ENCODE results near the gene DOCK9. TPM values are rescaled to one million over a fixed set of nuclear protein-coding genes. Genes with fewer than 3 reads are reported as not detected.

DOCK9 gene
- total RNA-seq, 1 experiment from 2014 or later, result 100 TPM

DNA sequence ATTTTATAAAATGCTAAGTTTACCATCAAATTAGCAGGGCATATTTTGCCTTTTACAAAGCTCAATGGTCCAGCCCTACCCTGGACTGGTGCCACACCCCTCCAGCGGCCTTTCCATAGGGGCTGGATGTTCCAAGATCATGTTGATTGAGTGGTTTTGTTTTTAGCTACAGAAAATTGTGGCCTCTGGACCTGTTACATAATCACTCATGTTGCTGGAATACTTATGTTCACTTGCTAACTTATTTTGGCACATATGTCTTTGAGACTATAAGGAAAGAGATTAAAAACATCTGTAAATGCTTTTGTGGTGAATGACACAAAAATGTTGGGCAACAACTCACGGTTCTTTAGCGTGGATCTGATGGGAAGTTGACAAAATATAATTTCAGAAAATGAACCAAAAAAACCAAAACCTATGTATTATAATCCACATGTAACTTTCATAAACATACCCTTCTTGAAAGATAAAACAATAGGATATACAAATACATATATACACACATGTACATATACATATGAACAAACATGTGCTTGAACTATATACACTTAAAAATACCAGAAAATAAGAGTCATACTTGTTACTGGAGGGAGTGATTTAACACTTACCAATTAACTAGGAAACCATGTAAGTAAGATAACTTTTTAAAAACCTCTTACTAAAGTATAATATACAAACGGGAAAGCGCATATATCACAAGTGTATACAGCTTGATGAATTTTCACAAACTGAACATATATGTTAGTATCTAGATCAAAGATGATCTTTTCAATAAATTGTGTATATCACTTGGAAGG lies 178.8 kb downstream of the DOCK9 start:
- no peak for DNase-seq (ENCODE audit: low read depth)

DNA sequence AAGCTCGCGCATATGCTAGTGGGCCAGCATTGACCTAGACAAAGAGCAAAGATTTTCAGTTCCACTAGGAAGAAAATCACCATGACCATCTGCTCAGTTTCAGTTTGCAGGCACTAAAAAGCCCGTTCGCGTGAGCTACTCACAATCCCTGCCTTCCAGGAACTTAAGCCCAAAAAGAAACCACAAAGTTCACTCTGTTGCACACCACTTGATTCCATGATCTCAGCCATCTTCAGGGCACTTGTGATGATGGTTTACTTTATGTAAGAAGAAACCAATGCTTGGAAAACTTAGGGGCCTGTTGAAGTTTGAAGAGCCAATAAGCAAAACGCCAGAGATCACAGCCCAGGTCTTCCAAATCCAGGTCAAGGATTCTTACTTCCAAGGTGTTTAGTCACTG lies 180.4 kb downstream of the DOCK9 start:
- no peak for DNase-seq (ENCODE audit: low read depth)

DNA sequence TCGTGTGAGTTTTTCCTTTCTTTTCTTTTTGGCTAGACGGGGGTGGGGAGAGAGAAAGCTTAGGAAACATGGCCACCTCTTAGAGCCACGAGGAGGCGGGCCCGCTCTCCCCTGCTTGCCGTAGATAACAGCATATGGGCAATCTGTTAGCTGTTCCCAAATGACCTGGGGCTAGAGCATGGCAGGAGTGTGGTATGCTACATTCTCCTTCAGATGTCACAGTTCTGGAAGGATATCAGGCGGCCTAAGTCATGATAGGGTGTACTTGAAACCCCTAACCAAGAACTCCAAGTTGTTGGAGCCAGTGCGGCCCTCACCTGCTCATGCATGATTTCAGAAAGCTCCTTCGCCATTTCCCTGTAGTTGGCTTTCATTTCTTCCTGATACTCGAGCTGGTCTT lies 181.1 kb downstream of the DOCK9 start:
- DNase-seq (ENCODE audit: low read depth), result no peak

DNA sequence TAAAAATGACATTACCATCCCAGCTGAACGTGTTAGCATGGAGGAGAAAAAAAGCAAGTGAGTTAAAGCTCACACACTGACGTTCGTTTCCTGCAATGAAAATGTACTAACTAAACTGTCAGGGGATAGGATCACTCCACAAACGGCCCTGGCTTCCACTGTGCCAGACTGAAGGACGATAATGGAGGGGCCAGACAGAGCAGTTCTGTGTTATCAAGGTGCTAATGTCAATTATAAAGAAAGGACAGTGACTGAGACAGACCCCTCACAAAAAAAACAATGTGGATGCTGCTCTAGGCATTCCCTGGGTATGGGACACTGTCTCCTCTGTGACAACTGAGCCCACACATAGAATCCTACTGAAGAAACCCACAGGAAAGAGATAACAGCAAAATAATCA lies 181.7 kb downstream of the DOCK9 start:
- DNase-seq (ENCODE audit: low read depth), result no peak

DNA sequence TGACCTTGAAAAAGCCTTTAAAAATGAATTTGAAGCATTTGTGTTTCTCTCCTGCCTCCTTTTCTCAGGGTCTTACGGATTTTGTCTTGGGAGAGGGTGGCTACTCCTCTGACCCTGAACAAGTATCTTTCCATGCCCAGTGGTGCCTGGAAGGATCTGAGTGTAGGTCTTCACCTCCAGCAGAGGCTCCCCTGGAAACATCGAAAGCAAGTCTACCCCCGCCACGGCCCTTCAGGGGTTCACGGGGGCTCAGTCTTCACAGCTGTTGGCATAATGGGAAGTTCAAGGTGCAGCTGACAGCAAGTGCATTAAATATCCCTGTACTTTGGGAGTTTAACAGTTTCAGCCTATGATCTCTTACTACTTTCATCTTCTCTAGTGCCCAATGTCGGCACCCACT lies 182.6 kb downstream of the DOCK9 start:
- DNase-seq (ENCODE audit: low read depth), result no peak

DNA sequence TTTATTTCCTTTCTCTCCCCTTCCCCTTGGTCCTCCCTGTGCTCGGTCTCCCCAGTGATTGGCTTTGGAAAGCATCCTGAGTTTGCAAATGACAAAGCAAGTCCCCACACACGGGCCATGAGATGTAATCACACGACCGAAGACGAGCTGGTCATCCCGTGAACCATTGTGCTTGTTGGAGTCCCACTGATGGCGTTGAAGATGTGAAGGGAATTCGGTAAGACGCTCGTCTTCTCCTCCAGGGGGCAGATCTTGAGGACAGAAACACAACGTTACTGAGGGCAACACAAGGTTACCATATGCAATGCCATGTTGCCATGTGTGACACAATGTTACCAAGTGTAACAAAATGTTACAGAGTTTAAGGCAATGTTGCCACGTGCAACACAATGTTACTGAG lies 183.4 kb downstream of the DOCK9 start:
- DNase-seq (ENCODE audit: low read depth), result no peak

DNA sequence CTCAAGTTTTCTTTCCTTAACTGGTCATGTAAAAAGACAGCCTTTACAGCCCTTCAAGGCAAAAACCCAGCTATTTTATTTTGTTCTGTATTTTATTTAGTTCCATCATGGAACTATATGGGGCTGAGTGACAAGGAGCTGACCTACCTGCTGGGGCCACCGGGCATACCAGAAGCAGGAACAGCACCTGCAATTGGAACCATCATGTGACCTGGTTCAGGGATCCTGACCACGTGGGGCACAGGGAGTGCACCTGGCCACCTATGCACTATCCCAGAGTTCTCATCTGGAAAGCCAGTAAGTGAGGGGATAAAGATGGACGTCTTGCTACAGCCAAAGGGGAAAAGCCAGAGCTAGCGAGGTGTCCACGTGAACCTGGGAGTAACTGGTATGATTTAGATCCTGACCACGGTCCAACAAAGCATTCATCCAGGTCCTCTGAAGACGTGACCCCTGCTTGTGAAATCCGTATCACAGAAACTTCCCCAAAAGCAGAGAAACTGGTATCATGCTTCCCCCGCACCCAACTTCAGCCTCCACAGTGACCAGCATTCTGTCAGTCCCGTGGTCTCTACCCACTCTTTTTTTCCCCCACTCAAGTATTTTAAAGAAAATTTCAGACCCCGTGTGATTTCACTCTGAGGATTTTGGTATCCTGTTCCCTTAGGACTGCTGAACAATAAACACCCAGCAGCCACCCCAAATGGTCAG lies 184.9 kb downstream of the DOCK9 start:
- DNase-seq (ENCODE audit: low read depth), result no peak

DNA sequence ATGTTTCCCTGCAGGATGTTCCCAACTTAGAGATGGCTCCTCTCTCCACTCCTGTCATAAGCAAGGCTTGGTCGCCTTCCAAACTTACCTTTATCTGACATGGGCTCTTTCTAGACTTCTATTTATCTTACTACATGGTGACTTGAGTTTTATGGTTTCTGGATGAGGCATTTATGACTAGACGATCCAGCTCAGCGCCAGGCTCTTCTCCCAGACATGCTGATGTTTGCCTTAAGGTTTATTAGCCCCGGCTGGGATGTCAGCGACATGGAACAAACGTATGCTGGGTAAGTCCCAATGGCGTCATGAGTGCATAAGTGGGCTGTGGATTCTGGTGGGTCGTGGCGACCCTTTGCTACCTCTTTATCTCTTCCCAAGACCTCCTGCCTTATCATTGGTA lies 185.5 kb downstream of the DOCK9 start:
- no peak for DNase-seq (ENCODE audit: low read depth)

DNA sequence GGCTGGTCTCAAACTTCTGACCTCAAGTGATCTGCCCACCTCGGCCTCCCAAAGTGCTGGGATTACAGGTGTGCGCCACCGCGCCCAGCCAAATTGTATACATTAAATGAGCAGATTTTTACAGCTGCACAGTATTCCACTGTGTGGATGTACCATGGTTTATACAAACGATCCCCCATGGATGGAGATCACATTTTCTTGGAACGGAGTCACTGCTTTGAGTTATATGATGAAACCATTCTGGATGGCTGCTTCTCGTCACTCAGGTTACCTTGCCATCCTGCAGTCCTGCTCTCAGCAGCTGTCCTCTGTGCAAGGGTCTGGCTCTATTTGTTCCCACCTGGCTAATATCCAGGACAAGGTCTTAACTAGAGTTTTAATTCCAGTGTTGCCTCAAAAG lies 186.3 kb downstream of the DOCK9 start:
- no peak for DNase-seq (ENCODE audit: low read depth)

DNA sequence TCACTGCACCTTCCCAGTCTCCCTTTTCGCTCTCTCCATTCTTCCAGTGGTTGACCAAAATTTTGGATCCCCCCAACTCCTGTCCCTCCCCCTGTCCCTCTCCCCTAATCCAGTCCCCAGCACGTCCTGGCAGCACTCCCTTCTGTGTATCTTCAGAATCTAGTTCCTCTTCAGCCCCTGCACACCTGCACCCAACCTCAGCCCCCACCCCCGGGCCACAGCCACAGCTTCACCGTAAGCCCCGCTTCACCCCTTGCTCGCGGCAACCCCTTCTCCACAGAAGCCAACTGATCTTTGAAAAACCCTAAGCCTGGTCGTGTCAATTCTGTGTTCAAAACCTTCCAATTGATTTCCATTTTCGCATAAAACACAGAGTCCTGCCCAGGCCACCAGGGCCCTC lies 189.9 kb downstream of the DOCK9 start:
- DNase-seq (ENCODE audit: low read depth), result no peak

DNA sequence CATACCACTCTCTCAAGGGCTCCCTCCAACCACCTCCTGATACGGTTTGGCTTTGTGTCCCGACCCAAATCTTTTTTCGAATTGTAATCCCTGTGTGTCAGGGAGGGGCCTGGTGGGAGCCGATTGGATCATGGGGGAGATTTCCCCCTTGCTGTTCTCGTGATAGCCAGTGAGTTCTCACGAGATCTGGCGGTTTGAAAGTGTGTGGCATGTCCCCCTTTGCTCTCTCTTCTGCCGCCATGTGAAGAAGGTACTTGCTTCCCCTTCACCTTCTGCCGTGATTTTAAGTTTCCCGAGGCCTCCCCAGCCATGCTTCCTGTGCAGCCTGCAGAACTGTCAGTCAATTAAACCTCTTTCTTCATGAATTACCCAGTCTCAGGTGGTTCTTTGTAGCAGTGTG lies 190.7 kb downstream of the DOCK9 start:
- DNase-seq (ENCODE audit: low read depth), result no peak

DNA sequence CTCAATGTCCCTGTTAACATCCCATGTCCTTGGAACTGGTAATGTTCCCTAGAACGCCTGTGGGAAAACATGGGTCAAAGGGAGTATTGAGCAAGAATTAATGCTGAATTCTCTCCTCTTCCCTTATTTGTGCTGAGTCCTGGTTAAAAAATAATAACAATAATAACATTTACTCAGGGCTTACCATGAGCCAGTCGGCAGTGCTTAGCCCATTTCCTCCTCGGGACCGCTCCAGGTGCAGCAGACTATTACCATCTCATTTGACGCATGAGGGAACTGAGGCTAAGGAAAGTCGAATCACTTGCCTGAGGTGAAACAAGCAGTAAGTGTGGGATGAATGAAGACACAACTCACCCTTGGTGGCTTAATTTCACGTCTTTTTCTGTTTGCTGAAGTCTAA lies 191.8 kb downstream of the DOCK9 start:
- no peak for DNase-seq (ENCODE audit: low read depth)

DNA sequence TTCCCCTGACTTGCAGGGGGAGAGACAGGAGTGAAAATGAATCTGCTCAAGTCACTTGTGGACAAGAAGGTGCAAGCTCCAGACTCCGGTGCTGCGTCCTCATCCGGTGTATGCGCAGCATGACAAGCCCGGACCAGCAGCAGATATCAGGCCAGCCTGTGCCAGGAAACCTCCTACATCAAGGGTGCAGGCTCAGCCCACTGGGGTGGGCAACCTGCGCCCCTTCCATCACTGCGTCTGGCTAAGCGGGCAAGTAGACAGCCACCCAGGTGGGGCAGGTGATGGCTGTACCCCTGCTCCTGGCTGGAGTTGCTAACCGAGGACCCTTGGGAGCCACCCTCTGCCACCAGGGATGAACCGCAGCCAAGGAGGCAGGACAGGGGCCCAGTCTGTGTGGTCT lies 192.5 kb downstream of the DOCK9 start:
- DNase-seq (ENCODE audit: low read depth), result no peak

DNA sequence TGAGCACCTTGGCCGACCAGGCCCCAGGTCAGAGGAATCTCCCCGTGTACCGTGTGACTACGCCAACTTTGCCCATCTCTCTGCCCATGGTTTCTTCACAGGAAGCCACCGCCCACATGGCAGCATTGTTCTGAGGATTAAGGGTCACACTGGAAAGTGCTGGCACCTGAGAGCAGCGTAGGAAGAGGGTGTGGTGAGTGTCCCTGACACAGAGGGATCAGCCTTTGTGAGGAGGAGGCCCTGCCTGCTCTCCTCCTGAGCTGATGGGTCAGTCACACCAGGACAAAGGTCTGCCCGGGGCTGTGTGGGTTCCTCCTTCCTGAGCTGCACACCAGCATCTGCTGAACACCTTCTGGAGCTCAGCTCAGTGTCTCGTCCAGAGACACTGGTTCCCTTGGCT lies 193.2 kb downstream of the DOCK9 start:
- DNase-seq (ENCODE audit: low read depth), result no peak

DNA sequence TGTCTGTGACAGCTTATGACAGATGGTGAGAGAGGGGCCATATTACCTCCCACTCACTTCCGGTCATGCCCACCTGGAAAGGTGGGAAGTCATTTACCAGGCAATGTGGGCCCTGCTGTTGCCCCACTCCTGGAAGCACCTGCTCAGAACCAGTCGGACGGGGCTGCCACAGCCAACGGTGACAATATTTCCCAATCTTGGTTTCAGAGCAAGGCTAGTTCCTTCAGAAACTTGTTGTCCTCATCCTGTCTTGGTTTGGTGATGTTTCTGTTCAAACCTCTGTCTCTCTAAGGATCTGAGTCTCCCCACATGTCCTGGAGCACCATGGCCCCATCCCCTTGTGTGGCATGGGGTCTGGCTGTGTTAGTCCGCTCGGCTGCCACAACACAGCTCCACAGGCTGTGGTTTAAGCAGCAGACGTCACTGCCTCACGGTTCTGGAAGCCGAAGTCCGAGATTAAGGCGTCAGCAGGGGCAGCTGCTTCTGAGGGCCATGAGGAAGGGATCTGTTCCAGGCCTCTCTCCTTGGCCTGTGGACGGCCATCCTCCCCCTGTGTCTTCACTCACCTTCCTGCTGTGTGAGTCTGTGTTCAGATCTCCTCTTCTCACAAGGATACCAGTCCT lies 193.9 kb downstream of the DOCK9 start:
- no peak for DNase-seq (ENCODE audit: low read depth)

DNA sequence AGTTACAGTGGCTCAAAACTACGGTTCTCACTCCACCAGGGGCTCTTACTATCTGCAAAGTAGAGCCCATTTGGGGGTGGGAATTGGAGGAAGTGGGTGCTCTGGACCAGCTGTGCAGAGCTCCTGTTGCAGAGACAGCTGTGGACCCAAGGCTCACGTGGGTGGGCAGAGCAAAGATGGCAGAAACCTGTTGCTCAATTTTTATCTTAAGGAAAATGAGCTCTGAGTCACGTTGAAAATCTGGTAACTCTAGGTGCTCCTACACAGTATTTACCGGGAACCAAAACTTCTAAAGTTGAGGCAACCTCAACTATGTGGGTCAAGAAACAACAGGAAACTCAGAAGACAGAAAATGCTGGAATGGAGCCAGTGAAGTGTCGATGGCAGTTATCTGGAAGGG lies 195.2 kb downstream of the DOCK9 start:
- peak; percentile 31 for DNase-seq (ENCODE audit: low read depth)

DNA sequence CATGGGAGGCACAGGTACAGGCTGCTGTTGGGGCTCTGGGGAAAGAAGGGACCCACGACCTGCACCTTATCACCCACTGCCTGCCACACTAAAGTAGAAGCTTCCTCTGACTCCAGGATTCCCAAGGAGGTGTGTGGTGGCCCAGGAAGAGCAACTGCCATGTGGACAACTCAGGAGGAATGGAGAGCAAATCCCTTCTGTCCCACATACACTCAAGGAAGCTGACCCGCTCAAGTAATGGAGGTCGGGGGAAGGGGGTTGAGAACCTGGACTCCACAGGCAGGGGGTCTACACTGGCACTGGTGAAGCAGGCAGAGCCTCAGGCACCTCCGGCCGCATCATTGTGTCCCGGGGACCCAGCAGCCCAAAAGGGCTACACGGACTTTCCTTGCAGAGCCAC lies 196.0 kb downstream of the DOCK9 start:
- no peak for DNase-seq (ENCODE audit: low read depth)

DNA sequence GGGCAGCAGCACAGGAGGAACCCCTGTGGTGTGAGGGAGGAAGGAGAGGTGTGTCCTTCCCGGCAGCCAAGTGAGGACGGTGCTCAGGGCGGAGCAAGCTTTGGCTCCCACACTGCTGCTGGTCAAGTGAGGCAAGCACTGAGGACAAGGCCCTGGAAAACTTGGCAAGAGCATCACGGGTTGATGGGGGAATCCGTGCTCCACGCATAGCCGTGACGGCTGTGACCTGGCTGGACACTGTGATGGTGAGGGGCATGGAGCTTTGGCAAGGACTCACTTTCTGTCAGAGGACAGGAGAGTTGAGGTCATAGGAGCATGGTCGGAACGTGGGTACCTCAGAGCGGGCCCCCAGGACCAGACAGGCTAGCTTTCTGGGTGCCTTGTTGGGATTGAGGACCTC lies 196.4 kb downstream of the DOCK9 start:
- DNase-seq (ENCODE audit: low read depth), result no peak

DNA sequence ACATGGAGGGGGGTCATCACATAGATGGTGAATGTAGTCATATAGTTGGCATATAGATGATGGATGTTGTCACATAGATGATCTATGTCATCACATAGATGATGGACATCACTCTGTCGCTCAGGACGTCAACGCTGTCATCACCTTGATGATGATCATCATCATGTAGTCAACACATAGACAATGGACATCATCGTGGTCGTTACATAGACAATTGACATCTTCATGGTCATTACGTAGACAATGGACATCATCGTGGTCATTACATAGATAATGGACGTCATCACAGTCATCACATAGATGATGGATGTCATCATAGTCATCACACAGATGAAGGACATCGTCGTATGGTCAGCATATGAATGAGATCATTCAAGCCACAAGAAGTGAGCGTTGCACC lies 196.8 kb downstream of the DOCK9 start:
- peak; percentile 26 for DNase-seq (ENCODE audit: low read depth)

DNA sequence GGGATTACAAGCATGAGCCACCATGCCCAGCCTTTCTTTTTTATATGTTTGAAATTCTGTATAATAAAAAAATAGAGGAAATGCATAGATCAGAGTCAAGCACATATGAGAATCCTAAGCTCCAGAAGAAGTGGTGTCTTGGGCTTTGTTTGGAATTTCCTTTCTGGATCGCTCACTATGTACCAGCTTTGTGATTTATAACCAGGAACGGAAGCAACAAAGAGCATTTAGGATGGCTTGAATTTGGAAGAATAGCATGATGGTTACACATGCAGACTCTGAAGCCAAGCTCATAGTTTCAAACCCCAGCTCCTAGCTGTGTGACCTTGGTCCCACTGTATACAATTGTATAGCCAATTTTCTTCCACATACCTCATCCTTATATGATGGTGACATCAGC lies 197.4 kb downstream of the DOCK9 start:
- DNase-seq (ENCODE audit: low read depth), result no peak

DNA sequence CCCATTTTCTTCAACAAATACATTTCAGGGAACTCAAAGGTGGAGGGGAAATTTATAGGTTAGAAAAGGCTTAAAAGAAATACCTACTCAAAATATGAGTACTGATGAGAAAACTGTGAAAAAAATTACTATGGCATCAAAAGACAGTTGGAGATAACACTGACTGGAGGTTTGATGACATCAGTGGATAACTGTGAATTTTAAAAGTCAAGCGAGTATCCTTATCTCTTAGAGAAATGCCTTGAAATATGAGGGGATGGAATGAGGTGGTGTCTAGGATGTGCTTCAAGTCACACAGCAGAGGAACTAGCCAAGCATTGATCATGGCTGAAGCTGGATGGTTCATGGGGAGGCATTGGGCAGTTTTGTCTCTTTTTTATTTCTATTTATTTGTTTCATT lies 198.2 kb downstream of the DOCK9 start:
- DNase-seq (ENCODE audit: low read depth), result no peak

DNA sequence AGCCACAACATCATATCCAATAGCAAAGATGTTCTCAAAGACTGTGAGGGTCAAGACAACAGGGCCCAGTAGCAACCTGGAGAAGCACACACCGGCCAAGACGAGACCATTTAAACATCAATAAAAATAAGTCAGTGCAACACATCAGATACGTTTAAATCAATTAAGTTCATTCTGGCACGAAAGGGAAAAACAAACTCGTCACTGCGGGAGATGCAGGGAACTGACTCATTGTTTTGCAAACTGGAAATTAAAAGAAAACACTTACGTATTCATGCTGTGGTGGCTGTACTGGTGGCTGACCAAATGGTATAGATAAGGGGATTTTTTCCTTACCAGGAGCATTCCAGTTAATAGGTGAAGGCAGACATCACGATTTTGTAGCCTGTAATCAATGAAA lies 199.1 kb downstream of the DOCK9 start:
- DNase-seq (ENCODE audit: low read depth), result no peak

DNA sequence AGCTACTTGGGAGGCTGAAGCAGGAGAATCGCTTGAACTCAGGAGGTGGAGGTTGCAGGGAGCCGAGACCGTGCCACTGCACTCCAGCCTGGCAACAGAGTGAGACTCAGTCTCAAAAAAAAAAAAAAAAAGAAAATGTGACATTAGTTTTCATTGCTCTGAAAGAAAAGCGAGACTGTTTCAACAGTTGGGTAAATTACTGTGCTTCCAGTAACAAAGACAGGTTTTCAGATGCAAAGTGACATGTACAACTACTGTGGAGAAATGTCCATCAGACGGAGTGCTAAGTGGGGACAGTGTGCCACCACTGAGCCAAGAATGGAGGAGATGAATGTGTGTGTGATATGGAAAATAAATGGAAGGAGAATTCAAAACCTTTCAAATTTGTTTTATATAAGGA lies 201.2 kb downstream of the DOCK9 start:
- no peak for DNase-seq (ENCODE audit: low read depth)
